Lower lobe of right lung (tissue), 2 donors: ENCODE measurements around the gene PTPRN2. TPM values are rescaled to one million over a fixed set of nuclear protein-coding genes. Genes with fewer than 3 reads are reported as not detected.
"Not testable (repeated sequence)": the region's sequence is repeated elsewhere in the genome, so short reads cannot be mapped to it uniquely, and the experiment has no call there.

ENCODE experiments used
- ATAC-seq, 2 donors: fragments of 200-7000 bp; cut with Tn5 transposase; one replicate each; pipeline ENCODE4 v1.9.1; 2020 to 2022; ENCODE audit warnings: mild to moderate bottlenecking in 2 of 2, moderate library complexity in 2 of 2
- DNase-seq: peaks from one replicate; pipeline ENCODE4 v3.0.0-alpha.2; 2020
- H3K27ac ChIP-seq: fragments of 200-600 bp; one replicate; pipeline ENCODE4 v1.8.0; 2022
- H3K27me3 ChIP-seq: fragments of 200-600 bp; one replicate; pipeline ENCODE4 v1.8.0; 2022; ENCODE audit warnings: low read depth
- H3K36me3 ChIP-seq: fragments of 200-600 bp; one replicate; pipeline ENCODE4 v1.8.0; 2022; ENCODE audit warnings: mild to moderate bottlenecking
- H3K4me1 ChIP-seq: fragments of 200-600 bp; one replicate; pipeline ENCODE4 v1.8.0; 2022
- H3K4me3 ChIP-seq: fragments of 200-600 bp; one replicate; pipeline ENCODE4 v1.8.0; 2022; ENCODE audit warnings: mild to moderate bottlenecking
- H3K9me3 ChIP-seq: fragments of 200-600 bp; one replicate; pipeline ENCODE4 v1.8.0; 2022
- intact Hi-C: fragments of 100-400 bp; cut with DNase I; formaldehyde crosslinking; loops from one replicate; pipeline ENCODE4 v1.11.0; 2022
- total RNA-seq: library from RNA; stranded (reverse); fragmentation: NEBNext Ultra II Directional; extraction: Animal tissue kit (Norgen Biotek cat#: 25700); gene quantifications from one replicate; pipeline ENCODE4 v1.2.1, GENCODE V29; 2021
- TF ChIP-seq, protein P1 (sequence below): fragments of 200-600 bp; IDR thresholded peaks from one replicate; pipeline ENCODE4 v1.8.0; 2022; ENCODE audit warnings: antibody characterized with exemption, mild to moderate bottlenecking
- donor health status: DM: no; HTN: yes; CAD: no; lungs with severe emphysema.

PTPRN2 gene
- total RNA-seq, 1 donor from 2014 or later: 6.8 TPM

DNA sequence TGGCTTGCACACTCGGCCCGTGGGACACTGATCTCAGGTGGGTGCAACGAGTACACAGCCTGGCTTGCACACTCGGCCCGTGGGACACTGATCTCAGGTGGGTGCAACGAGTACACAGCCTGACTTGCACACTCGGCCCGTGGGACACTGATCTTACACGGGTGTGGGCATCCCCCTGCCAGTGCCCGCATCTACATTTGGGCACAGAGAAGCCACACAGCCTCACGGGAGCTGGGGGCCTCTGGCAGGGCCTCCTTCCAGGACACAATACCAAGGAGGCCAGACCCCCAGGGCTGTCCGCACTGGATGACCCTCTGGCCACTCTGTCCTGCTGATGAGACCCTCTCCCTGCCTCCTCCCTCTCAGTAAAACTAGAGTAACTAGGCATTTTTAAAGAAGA, 920.4 kb downstream of the PTPRN2 start:
- ATAC-seq: no peak
- intact Hi-C loops: no loop called here
- H3K4me1 ChIP-seq: no peaks in the 10 kb centered on the region
- H3K27ac ChIP-seq: no peak overlapping the region
- no peak overlapping the region for H3K4me3 ChIP-seq
- peaks cover 28% of the 10 kb centered on the region for H3K27me3 ChIP-seq
- TF ChIP-seq, protein P1, sequence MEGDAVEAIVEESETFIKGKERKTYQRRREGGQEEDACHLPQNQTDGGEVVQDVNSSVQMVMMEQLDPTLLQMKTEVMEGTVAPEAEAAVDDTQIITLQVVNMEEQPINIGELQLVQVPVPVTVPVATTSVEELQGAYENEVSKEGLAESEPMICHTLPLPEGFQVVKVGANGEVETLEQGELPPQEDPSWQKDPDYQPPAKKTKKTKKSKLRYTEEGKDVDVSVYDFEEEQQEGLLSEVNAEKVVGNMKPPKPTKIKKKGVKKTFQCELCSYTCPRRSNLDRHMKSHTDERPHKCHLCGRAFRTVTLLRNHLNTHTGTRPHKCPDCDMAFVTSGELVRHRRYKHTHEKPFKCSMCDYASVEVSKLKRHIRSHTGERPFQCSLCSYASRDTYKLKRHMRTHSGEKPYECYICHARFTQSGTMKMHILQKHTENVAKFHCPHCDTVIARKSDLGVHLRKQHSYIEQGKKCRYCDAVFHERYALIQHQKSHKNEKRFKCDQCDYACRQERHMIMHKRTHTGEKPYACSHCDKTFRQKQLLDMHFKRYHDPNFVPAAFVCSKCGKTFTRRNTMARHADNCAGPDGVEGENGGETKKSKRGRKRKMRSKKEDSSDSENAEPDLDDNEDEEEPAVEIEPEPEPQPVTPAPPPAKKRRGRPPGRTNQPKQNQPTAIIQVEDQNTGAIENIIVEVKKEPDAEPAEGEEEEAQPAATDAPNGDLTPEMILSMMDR: no peak
- DNase-seq: no peak
- no peaks in the 10 kb centered on the region for H3K36me3 ChIP-seq
- H3K9me3 ChIP-seq: no peaks in the 10 kb centered on the region

DNA sequence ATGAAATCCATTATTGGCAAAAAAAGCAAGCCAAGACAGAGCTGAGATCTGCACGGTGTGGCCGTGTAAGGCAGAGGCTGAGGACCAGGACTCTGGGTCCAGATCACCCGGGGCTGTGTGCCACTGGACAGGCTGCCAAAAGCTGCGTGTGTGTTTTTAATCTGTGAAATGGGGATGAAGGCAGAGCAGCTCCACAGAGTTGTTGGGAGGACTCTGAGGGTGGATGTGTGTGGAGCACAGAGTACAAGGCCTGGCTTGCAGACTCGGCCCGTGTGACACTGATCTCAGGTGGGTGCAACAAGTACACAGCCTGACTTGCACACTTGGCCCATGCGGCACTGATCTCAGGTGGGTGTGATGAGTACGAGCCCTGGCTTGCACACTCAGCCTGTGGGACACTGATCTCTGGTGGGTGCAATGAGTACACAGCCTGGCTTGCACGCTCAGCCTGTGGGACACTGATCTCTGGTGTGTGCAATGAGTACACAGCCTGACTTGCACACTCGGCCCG, 921.0 kb downstream of the PTPRN2 start:
- DNase-seq (no peak), ATAC-seq (no peak)
- intact Hi-C loops: no loop called here
- Histone ChIP-seq H3K27me3 (peaks cover 21% of the 10 kb centered on the region), H3K27ac (no peak overlapping the region), H3K4me1 (no peaks in the 10 kb centered on the region), H3K9me3 (no peaks in the 10 kb centered on the region), H3K4me3 (no peak overlapping the region), H3K36me3 (no peaks in the 10 kb centered on the region)
- TF ChIP-seq, protein P1: no peak

DNA sequence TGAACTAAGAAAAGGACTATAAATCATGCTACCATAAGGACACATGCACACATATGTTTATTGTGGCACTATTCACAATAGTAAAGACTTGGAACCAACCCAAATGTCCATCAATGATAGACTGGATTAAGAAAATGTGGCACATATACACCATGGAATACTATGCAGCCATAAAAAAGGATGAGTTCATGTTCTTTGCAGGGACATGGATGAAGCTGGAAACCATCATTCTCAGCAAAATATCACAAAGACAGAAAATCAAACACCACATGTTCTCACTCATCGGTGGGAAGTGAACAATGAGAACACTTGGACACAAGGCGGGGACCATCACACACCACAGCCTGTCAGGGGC, 922.0 kb downstream of the PTPRN2 start:
- H3K4me3 ChIP-seq, H3K9me3 ChIP-seq, H3K4me1 ChIP-seq, H3K36me3 ChIP-seq, H3K27ac ChIP-seq, intact Hi-C loops, DNase-seq, ATAC-seq: not testable (repeated sequence)
- H3K27me3 ChIP-seq: peaks cover 21% of the 10 kb centered on the region

DNA sequence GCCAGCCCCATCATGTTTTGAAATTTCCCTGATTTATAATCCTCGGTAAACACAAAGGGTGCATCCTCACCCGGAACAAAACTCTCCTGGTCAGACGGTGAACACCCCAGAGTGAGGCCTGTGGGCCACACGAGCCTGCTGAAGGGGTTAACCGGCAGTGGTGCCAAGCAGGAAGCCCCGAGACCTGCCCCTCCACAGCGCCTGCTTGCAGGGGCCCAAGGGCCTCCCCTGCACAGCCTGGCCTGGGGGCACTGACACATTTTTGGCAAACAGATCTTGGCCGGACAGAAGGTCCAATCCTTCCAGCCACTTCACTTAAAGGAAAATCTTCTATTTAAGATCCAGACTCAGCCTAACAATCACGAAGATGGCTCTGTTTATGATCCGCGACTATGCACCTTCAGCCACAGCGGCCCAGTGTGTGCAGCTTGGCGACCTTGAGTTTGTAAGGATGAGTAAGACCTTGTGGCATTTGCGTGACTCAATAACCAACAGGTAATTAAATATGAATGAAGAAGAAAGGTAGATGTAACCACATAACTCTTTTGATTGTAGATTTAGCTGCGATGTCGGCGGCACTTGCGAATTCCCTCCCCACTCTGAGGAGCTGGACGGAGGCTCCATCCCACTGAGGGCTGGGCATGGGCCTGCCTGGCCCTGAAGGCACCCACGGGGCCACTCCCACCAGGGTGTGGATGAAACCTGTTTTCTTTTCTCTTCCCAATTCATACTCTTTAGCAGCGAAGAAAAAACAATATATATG, 922.6 kb downstream of the PTPRN2 start:
- Histone ChIP-seq H3K27ac (no peak overlapping the region), H3K4me3 (no peak overlapping the region), H3K9me3 (no peaks in the 10 kb centered on the region), H3K27me3 (peaks cover 17% of the 10 kb centered on the region), H3K36me3 (no peaks in the 10 kb centered on the region), H3K4me1 (no peaks in the 10 kb centered on the region)
- TF ChIP-seq, protein P1: no peak
- ATAC-seq (no peak), DNase-seq (no peak)
- intact Hi-C loops: no loop called here

DNA sequence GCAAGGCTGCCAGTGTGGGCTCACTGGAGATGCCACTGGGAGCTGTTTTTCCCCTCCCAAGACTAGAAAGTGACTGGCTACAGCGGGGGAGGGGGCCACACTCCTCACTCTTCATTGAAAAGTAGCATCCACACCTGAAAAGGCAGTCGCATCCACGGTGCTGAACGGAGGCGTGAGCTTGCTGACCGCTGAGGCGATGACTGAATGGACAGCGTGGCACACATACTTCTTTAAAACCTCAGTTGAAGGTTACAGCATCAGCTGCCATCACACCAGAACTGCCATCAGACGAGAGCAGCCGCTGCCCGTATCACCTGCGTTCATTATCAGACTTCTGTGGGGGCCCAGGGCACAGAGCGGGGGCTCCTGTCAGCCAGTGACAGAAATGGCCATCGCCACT, 923.6 kb downstream of the PTPRN2 start:
- Histone ChIP-seq H3K4me1 (no peaks in the 10 kb centered on the region), H3K4me3 (no peak overlapping the region), H3K9me3 (no peaks in the 10 kb centered on the region), H3K36me3 (no peaks in the 10 kb centered on the region), H3K27ac (no peak overlapping the region), H3K27me3 (peaks cover 12% of the 10 kb centered on the region)
- TF ChIP-seq, protein P1: no peak
- DNase-seq: no peak
- no peak for ATAC-seq
- intact Hi-C loops: no loop called here

DNA sequence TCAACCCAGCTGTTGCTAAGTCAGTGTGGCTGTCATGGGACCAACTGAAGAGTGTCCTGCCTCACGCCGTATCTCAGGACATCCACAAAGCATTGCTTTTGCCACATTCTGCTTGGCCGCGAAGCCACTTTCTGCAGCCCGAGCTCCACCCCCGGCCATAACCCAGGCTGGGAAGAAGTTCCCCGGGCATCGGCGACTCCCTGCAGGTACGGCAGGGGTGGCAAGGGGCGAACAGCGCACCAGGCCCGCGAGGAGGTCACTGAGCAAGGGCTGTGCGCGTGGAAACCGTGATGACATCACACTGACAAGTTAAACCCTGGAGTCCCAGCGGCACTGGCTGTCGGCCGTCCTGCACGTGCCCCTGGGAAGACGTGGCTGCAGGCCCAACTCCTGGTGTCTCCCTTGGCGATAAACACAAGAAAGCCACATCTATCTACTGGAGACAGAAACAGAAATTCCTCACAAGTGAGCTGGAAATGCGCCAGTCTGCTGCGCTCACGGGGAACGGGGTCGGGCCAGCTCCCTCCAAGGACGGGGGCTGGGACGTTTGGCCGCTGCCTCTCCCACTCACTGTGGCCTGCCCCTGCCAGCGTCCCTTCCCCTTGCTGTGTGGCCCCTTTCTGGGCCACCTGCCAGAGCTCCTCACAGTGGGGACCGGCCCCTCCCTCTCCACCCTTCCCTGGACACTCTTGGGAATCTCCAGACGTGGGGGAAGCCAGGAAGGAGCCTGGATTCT, 924.5 kb downstream of the PTPRN2 start:
- Histone ChIP-seq H3K36me3 (no peaks in the 10 kb centered on the region), H3K27me3 (peaks cover 16% of the 10 kb centered on the region), H3K4me3 (no peak overlapping the region), H3K27ac (no peak overlapping the region), H3K4me1 (no peaks in the 10 kb centered on the region), H3K9me3 (no peaks in the 10 kb centered on the region)
- intact Hi-C loops: no loop called here
- TF ChIP-seq, protein P1: no peak
- ATAC-seq: no peak
- no peak for DNase-seq
